DMS 273 treated with DMSO at 0.1 percent for 48 hours (cell line): ENCODE data around the gene TAF11L2.
"Not testable (repeated sequence)": the region's sequence is repeated elsewhere in the genome, so short reads cannot be mapped to it uniquely, and the experiment has no call there.

Experiments used
- DNase-seq: peaks from one replicate; lab custom pipeline; 2025; lab: John Stamatoyannopoulos, UW

TAF11L2 gene

DNA sequence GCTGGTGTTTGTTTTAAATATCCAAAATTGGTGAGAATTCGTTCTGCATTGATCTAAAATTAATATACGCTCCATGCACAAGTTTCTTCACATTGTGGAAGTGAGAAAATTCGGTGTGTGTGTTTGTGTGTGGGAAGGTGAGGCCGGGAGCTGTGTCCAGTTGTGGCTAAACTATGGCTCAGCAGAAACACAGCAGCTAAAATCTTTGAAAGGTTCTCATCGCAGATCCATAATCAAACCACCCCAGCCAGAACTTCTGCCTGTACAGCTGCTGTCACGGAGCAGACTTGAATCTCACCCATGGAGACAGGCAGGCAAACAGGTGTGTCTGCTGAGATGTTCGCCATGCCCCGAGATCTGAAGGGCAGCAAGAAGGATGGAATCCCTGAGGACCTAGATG, at the start of gene TAF11L2:
TAF11L2 (plus strand) TSS at position 301 of the 400 bp plus-strand sequence.
- not testable (repeated sequence) for DNase-seq

DNA sequence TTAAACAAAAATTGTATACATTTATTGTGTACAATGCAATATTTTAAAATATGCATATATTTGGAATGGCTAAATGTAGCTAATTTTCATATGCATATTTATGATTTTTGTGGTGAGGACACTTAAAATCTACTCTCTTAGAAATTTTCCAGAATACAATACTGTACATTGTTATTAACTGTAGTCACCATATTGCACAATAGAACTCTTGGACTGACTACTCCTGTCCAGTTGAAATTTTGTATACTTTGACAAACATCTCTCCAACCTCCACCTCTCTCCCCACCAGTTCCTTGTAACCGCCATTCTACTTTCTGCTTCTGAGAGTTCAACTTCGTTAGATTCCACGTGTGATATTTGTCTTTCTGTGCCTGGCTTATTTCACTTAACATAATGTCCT, 49.2 kb upstream of the TAF11L2 start:
- DNase-seq, result no peak

DNA sequence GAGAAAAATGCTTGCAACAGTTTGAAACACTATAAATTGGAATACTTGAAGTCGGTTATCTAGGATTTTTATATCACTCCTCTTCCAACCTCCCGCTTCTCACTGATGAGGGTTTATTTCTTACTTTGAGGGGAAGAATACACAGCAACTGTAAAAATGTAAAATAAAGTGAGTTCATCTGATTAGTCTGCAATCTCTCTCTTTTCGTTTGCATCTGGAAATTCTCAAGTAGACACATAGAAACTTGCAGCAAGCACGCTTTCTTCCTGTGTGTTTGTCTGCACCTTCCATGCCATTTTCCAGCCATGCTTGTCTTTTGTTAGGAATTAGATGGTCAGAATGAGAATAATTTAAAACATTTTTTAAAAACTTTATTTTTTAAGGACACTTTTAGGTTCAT, 45.1 kb upstream of the TAF11L2 start:
- no peak for DNase-seq

DNA sequence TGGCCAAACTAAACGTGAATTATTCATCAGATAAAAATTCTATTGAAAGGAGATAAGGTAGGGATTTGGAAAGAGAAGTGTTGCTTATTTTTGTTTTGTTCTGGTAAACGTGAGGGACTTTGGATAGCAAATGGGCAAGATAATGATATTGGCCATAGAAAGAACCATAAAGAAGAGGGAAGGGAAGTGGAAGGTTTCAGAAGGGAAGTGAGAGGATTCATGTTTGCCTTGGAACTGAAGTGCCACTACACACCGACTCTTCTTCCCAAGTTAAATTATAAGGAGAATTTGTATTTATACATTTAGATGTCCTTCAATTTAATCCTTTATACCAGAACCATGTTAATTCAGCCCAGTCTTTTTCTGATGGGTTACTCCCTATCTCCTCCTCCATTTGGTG, 42.1 kb upstream of the TAF11L2 start:
- no peak for DNase-seq

DNA sequence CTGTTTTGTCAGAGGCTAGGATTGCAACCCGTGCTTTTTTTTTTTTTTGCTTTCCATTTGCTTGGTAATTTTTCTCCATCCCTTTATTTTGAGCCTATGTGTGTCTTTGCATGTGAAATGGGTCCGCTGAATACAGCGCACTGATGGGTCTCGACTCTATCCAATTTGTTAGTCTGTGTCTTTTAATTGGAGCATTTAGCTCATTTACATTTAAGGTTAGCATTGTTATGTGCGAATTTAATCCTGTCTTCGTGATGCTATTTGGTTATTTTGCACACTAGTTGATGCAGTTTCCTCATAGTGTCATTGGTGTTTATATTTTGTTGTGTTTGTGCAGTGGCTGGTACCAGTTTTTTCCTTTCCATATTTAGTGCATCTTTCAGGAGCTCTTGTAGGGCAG, 36.2 kb upstream of the TAF11L2 start:
- no peak for DNase-seq

DNA sequence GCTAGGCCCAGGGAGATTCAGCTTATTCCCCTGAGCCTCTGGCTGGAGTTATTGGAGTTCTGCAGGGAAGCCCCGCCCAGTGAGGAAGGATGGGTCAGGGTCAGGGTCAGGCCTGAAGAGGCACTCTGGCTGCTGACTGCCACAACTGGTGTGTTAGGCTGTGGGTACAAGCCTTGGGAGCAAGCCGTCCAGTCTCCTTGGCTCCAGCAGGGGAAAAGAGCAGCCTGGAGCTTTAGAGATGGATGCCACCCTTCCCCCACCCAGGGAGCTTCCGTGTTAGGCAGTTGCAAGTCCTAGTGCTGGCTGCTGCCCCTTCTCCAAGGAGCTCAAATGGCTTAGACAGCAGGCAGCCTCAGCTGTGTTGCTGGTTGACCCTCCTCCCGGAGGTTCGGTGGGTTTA, 34.4 kb upstream of the TAF11L2 start:
- no peak for DNase-seq

DNA sequence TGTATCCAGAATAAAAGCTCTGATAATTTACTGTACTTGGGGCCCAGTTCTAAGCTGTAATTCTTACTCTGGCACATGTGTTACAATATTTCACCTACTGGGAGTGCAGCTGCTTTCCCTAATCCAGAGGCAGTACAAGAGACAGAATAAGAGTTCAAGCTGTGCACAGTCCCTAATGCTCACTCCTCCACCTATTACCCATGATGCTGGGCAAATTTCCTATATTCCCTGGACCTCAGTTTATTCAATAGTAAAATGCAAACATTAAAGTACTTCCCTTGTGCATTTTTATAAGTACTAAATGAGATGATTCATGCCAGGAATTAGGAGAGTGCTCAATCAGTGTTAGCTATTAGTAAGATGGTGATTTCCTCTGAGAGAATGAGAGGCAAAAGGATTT, 28.0 kb upstream of the TAF11L2 start:
- DNase-seq, result no peak

DNA sequence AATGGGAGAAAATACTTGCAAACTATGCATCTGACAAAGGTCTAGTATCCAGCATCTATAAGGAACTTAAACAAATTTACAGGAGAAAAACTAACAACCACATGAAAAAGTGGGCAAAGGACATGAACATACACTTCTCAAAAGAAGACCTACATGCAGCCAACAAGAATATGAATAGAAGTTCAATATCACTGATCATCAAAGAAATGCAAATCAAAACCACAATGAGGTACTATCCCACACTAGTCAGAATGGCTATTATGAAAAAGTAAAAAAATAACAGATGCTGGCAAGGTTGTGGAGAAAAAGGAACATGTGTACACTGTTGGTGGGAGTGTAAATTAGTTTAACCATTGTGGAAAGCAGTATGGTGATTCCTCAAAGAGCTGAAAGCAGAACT, 23.0 kb upstream of the TAF11L2 start:
- not testable (repeated sequence) for DNase-seq

DNA sequence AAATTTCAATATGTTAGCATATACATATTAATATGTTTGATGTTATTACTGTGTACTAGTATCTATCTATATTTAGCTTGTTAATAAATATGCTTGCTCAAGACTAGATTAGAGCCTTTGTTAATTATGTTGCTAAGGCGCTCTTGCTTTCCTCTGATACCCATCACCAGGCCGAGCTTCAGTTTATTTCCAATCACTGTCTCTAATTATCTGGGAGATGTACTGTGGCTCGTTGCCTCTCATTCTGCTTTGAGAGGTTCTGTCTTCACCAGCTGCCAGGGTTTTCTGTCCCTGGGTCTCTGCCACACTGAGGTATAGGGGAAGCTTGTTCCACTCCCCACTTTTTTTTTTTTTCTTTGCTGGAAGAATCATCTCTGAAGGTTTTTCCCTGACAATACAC, 21.0 kb upstream of the TAF11L2 start:
- no peak for DNase-seq

DNA sequence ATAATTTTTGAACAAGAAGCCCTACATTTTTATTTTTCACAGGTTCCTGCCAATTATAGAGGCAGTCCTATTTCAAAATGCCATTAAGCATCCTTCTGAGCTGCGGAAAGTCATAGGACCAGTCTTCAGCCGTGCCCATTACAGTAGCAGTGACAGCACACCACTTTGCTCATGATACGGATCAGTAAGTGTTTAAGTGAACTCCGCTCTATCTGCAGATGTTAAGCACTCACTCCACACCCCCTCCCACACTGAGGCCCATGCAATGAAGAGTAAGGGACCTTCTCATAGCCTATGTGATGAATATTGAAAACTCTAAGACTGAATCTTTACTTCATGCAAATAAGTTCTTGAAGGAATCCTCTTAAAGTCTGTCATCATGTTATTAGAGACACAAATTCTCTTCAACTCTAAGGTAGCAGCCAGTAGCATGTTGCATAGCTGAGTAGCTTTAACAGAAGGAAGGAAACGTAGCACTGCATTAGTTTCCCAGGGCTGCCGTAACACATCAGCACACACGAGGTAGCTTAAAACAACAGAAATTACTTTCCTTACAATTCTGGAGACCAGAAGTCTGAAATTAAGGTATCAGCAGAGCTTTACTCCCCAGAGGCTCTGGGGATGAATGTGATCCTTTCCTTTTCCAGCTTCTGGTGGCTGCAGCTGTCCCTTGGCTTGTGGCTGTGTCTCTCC, 20.3 kb upstream of the TAF11L2 start:
- no peak for DNase-seq

DNA sequence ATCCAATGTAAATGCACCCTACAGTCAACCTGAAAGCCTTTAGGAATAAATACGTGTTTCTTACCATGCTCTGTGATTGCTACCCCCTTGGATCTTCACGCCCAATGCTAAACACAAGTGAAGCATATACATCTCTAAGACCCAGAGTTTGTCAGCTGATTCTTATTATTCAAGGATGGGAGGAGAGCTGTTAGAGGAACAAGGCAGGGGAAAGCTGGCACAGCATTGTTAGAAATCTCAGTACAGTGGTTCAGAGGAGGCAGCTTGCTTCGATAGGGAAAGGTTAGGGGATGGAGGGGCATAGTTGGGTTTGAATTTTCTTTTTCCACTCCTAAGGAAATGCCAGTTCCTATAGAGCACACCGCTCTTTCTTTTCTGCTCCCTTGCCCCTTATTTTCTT, 16.7 kb upstream of the TAF11L2 start:
- no peak for DNase-seq

DNA sequence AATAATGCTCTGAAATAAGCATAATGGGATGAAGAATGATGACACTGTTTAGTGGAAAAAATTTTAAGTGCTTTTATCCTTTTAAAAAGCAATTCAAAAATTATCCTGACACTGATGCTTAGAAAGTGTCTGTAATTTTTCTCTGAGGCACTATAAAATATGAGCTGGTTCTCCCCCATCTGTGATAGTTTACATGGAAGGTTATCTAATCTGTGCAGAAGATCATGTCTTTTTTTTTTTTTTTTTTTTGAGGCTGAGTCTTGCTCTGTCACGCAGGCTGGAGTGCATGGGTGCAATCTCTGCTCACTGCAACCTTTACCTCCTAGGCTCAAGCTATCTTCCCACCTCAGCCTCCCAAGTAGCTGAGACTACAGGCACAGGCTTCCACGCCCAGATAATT, 15.2 kb upstream of the TAF11L2 start:
- DNase-seq, result no peak

DNA sequence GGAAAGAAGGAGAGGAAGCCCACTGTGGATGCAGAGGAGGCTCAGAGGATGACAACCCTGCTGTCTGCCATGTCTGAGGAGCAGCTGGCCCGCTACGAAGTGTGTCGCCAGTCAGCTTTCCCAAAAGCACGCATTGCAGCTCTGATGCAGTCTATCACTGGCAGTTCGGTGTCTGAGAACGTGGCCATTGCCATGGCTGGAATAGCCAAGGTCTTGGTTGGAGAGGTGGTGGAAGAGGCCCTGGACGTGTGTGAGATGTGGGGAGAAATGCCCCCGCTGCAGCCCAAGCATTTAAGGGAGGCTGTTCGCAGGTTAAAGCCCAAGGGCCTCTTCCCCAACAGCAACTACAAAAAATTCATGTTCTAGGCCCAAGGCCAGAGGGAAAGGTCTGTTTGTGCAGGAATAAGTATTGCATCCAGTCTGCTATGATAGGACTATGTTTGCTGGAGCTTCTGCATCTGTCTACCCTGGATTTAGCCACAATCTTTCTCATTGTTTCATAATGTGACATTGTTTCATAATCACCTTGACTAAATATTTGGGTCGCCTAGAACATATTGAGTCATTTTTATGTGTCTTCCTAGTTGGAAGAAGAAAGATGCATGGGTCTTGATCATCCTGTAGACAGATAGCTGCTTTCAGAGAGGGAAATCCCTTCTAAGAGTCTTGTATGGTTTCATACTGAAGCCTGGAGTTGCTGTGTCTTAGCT, 11.4 kb upstream of the TAF11L2 start:
- not testable (repeated sequence) for DNase-seq

DNA sequence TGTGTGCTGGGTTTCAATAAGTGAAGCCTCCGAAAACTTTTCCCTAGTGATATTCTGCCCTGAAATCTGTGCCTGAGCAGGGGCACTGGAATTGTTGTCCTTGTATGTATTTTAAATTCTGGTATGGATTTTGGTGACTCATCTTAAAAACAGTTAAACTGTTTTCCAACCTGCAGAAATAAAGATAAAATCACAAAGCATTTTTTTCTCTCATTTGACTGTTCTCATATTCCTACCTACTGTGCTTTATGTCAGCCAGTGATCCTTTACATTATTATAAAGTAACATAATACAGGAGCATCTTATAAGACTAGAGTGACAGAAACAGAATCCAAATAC, 10.9 kb upstream of the TAF11L2 start:
- DNase-seq, result no peak

DNA sequence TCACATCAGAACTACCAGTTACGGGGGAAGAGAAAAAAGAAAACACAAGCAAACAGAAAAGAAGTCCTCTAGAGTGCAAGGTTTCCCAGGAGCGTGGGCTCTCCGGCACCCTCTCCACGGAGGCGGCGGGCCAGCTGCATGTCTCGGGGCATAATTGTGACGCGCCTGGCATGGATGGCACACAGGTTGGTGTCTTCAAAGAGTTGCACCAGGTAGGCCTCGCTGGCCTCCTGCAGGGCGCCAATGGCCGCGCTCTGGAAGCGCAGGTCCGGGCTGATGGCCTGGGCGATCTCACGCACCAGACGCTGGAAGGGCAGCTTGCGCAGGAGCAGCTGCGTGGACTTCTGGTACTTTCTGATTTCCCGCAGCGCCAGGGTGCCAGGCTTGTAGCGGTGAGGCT, 6.8 kb upstream of the TAF11L2 start:
- not testable (repeated sequence) for DNase-seq

DNA sequence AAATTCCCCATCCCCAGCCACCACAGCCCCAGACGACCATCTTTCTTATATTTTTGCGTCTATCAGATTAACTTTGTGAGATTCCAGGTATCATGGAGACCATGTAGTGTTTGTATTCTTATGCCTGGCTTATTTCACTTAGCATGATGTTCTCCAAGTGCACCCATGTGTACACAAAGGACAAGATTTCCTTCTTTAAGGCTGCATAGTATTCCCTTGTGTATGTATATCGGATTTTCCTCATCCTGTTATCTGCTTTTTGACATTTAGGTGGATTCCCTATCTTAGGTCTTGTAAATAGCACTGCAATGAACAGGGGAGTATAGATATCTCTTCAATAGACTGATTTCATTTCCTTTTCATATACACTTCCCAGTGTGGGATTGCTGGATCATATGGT, 5.3 kb upstream of the TAF11L2 start:
- no peak for DNase-seq

DNA sequence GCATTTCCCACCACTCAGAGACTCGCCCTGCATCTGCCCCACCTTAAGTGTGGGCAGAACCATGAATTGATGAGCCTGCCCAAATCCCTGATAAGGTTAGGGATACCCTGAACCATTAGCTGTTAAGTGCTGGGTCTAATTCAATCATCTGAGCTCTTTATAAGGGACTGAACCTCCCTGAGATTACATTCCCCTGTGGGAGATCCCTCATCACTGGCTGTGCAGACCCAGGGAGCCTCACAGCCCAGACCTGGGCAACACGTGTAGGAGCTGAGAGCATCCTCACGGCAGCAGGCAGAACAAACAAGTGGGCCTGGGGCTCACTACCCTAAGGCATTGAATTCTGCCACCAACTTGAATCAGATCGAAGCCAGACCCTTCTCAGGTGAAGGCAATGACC, 585 bp upstream of the TAF11L2 start:
- DNase-seq, result no peak

DNA sequence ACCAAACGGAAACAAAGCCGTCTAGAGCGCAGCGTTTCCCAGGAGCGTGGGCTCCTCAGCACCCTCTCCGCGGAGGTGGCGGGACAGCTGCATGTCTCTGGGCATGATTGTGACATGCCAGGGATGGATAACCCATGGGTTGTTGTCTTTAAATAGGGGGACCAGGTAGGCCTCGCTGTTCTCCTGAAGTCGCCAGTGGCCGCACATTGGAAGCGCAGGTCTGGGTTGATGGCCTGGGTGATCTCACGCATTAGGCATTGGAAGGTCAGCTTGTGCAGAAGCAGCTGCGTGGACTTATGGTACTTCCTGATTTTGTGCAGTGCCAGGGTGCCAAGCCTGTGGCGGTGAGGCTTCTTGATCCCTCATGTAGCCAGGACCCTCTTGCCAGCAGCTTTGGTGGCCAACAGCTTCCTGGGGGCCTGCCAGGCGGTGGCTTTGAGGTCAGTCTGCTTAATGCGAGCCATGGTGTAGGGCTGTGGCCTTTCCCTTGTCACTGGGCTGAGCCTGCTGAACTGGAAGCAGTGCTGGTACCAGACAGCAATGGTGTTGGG, 13.8 kb downstream of the TAF11L2 start:
- DNase-seq, result no peak

DNA sequence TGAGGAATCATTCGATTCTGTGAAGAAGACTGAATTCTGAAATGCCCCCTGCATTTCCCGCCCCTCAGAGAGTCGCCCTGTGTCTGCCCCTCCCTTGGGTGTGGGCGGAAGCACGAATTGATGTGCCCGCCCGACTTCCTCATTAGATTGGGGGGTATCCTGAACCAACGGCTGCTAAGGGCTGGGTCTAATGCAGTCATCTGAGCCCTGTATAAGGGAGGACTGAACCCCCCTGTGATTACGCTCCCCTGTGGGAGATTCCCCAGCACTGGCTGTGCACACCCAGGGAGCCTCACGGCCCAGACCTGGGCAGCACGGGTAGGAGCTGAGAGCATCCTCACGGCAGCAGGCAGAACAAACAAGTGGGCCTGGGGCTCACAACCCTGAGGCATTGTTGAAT, 19.5 kb downstream of the TAF11L2 start:
- DNase-seq, result not testable (repeated sequence)

DNA sequence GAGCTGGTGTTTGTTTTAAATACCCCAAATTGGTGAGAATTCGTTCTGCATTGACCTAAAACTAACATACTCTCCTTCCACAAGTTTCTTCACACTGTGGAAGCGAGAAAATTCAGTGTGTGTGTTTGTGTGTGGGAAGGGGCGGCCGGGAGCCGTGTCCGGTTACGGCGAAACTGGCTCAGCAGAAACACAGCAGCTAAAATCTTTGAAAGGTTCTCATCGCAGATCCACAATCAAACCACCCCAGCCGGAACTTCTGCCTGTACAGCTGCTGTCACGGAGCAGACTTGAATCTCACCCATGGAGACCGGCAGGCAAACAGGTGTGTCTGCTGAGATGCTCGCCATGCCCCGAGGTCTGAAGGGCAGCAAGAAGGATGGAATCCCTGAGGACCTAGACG, 20.0 kb downstream of the TAF11L2 start, which contains the start of gene TAF11L3:
TAF11L3 (plus strand) TSS at position 301 of the 400 bp plus-strand sequence.
- DNase-seq, result not testable (repeated sequence)

DNA sequence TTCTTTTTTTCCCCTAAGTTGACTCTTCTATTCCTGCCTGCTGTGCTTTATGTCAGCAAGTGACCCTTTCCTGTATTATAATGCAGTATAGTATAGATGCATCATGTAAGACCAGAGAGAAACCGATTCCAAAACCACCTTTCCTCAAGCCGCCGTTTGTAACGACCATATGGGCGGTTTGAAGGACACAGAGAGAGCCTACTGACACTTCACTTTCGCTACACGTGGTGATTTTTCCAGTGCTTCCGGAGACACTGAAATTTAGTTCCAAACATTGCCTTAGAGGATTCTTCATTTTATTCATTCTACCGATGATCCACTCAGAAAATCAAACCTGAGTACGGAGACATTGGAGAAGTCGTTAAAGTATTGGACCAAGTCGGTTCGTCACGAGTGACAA, 21.5 kb downstream of the TAF11L2 start:
- DNase-seq, result not testable (repeated sequence)

DNA sequence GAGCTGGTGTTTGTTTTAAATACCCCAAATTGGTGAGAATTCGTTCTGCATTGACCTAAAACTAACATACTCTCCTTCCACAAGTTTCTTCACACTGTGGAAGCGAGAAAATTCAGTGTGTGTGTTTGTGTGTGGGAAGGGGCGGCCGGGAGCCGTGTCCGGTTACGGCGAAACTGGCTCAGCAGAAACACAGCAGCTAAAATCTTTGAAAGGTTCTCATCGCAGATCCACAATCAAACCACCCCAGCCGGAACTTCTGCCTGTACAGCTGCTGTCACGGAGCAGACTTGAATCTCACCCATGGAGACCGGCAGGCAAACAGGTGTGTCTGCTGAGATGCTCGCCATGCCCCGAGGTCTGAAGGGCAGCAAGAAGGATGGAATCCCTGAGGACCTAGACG, 23.5 kb downstream of the TAF11L2 start, which contains the start of gene TAF11L4:
TAF11L4 (plus strand) TSS at position 301 of the 400 bp plus-strand sequence.
- not testable (repeated sequence) for DNase-seq

DNA sequence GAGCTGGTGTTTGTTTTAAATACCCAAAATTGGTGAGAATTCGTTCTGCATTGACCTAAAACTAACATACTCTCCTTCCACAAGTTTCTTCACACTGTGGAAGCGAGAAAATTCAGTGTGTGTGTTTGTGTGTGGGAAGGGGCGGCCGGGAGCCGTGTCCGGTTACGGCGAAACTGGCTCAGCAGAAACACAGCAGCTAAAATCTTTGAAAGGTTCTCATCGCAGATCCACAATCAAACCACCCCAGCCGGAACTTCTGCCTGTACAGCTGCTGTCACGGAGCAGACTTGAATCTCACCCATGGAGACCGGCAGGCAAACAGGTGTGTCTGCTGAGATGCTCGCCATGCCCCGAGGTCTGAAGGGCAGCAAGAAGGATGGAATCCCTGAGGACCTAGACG, 26.9 kb downstream of the TAF11L2 start, which contains the start of gene TAF11L5:
TAF11L5 (plus strand) TSS at position 301 of the 400 bp plus-strand sequence.
- DNase-seq, result not testable (repeated sequence)
